ENCODE results near the gene ACTL7A. TPM values are rescaled to one million over a fixed set of nuclear protein-coding genes. Genes with fewer than 3 reads are reported as not detected.

Gene ACTL7A
- total RNA-seq, 6 donors from 2014 or later = not detected

GRCh38 chr9:108880738-108881316, 18.8 kb downstream of the ACTL7A start:
- Histone ChIP-seq H3K27me3 (no peaks in the 10 kb centered on the region), H3K4me3 (no peak overlapping the region), H3K9me3 (no peaks in the 10 kb centered on the region), H3K36me3 (peaks cover 13 to 73% (median 42%) of the 10 kb centered on the region in 4 donors), H3K27ac (no peak overlapping the region), H3K4me1 (peaks cover 0 to 3% (median 1%) of the 10 kb centered on the region in 4 donors)
- WGBS, 2 donors = 76 to 85% methylated on average over 3 of the region's 3 CpGs
- DNase-seq = no peak
- TF ChIP-seq POLR2A (IDR thresholded peaks at IDR 0.05) (no peak), EP300 (IDR thresholded peaks at IDR 0.05) (no peak), POLR2AphosphoS5 (IDR thresholded peaks at IDR 0.05) (no peak)
- TF ChIP-seq, protein P1, sequence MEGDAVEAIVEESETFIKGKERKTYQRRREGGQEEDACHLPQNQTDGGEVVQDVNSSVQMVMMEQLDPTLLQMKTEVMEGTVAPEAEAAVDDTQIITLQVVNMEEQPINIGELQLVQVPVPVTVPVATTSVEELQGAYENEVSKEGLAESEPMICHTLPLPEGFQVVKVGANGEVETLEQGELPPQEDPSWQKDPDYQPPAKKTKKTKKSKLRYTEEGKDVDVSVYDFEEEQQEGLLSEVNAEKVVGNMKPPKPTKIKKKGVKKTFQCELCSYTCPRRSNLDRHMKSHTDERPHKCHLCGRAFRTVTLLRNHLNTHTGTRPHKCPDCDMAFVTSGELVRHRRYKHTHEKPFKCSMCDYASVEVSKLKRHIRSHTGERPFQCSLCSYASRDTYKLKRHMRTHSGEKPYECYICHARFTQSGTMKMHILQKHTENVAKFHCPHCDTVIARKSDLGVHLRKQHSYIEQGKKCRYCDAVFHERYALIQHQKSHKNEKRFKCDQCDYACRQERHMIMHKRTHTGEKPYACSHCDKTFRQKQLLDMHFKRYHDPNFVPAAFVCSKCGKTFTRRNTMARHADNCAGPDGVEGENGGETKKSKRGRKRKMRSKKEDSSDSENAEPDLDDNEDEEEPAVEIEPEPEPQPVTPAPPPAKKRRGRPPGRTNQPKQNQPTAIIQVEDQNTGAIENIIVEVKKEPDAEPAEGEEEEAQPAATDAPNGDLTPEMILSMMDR (IDR thresholded peaks at IDR 0.05) = no peak
- no peak for ATAC-seq (ENCODE audit: low FRiP score in 2 of 2)

DNA sequence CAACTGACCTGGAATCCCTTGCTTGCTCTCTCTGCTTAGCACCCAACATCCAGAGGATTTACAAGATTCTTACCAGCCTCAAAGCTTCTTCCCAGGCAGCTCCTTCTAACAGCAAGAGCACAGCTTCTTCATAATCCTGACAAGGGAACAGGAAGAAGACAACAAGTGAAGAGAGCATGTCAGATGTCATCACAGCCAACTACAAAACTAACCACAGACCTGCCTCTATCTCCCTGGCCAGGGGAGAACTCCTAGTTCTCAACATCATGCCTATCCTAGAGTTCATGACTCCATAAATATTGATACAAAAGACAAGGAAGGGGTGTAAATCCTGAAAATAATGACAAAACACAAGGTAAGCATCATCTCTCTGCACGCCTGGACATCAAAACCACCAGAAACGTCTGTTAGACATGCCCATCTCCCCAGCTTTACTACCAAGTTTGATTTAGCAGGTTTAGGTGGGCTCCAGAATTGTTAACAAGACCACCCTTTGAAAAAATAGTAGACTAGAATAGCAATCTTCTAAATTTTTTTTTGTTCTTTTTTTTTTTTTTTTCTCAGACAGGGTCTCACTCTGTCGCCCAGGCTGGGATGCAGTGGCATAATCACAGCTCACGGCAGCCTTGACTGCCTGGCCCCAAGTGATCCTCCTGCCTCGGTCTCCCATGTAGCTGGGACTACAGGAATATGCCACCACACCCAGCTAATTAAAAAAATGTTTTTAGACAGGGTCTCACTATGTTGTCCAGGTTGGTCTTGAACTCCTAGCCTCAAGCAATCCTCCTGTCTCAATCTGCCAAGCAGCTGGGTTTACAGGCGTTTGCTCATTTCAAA, 20.2 kb downstream of the ACTL7A start:
- Histone ChIP-seq H3K27me3 (no peaks in the 10 kb centered on the region), H3K4me1 (peaks cover 0 to 8% (median 3%) of the 10 kb centered on the region in 4 donors), H3K4me3 (no peak overlapping the region), H3K9me3 (no peaks in the 10 kb centered on the region), H3K27ac (no peak overlapping the region), H3K36me3 (peaks cover 13 to 64% (median 30%) of the 10 kb centered on the region in 4 donors)
- no peak for ATAC-seq (ENCODE audit: low FRiP score in 2 of 2)
- TF ChIP-seq EP300 (IDR thresholded peaks at IDR 0.05) (no peak), POLR2AphosphoS5 (IDR thresholded peaks at IDR 0.05) (no peak), POLR2A (IDR thresholded peaks at IDR 0.05) (no peak)
- TF ChIP-seq, protein P1 (IDR thresholded peaks at IDR 0.05) = no peak
- 96 to 99% methylated on average over 6 of the region's 6 CpGs for WGBS, 2 donors
- DNase-seq = no peak

DNA sequence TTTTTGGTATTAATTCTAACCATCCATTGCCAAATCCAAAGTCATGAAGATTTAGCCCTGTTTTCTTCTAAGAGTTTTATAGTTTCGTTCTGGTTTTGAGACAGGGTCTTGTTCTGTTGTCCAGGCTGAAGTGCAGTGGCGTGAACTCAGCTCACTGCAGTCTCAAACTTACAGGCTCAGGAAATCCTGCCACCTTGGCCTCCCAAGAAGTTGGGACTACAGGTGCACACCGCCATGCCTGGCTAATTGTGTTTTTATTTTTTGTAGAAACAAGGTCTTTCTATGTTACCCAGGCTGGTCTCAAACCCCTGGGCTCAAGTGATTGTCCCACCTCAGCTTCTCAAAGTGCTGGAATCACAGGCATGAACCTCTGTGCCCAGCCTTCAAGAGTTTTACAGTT, 21.0 kb downstream of the ACTL7A start:
- peaks cover 0 to 8% (median 3%) of the 10 kb centered on the region in 4 donors for H3K4me1 ChIP-seq
- 95 to 99% methylated on average over 3 of the region's 3 CpGs for WGBS, 2 donors
- no peak for ATAC-seq (ENCODE audit: low FRiP score in 2 of 2)

DNA sequence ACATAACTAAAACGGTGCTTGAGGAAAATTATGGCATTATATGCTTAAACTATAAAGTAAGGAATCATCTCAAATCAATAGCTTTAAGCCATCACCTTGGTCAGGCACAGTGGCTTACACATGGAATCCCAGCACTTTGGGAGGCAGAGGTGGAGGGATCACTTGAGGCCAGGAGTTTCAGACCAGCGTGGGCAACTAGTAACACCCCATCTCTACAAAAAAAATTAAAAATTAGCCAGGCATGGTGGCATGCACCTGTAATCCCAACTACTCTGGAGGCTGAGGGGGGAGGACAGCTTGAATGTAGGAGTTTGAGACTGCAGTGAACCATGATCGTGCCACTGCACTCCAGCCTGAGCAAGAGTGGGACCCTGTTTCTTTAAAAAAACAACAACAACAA, 22.6 kb downstream of the ACTL7A start:
- Histone ChIP-seq H3K4me3 (no peak overlapping the region), H3K9me3 (no peaks in the 10 kb centered on the region), H3K27me3 (no peaks in the 10 kb centered on the region), H3K27ac (no peak overlapping the region), H3K36me3 (peaks cover 3 to 64% (median 14%) of the 10 kb centered on the region in 4 donors), H3K4me1 (peaks cover 0 to 8% (median 3%) of the 10 kb centered on the region in 4 donors)
- WGBS, 2 donors = 76 to 86% methylated on average over 3 of the region's 3 CpGs
- no peak for DNase-seq
- no peak for ATAC-seq (ENCODE audit: low FRiP score in 2 of 2)
- TF ChIP-seq POLR2AphosphoS5 (IDR thresholded peaks at IDR 0.05) = no peak
- TF ChIP-seq, protein P1 (IDR thresholded peaks at IDR 0.05) = no peak
- TF ChIP-seq EP300 (IDR thresholded peaks at IDR 0.05) = no peak
- no peak for TF ChIP-seq POLR2A (IDR thresholded peaks at IDR 0.05)

More for the DNA sequence above, 21.0 kb downstream of the ACTL7A start:
- H3K27me3 ChIP-seq = no peaks in the 10 kb centered on the region
- DNase-seq = no peak
- H3K9me3 ChIP-seq = no peaks in the 10 kb centered on the region
- no peak overlapping the region for H3K27ac ChIP-seq
- no peak overlapping the region for H3K4me3 ChIP-seq
- no peak for TF ChIP-seq POLR2AphosphoS5 (IDR thresholded peaks at IDR 0.05)
- no peak for TF ChIP-seq EP300 (IDR thresholded peaks at IDR 0.05)
- TF ChIP-seq POLR2A (IDR thresholded peaks at IDR 0.05) = no peak
- TF ChIP-seq, protein P1 (IDR thresholded peaks at IDR 0.05) = no peak
- peaks cover 7 to 64% (median 25%) of the 10 kb centered on the region in 4 donors for H3K36me3 ChIP-seq
